Stimulated activated CD8-positive, alpha-beta memory T cell treated with anti-CD3 and anti-CD28 coated beads, Interleukin-12 subunit alpha, Interleukin-12 subunit beta, amount 100 ng/mL, for 24 hours (primary cell): ENCODE data around the gene SLC9A4.

Source experiments
- DNase-seq: peaks from one replicate; pipeline ENCODE4 v3.0.0-alpha.2; 2020; ENCODE audit errors: extremely low read depth

Gene SLC9A4, protein sequence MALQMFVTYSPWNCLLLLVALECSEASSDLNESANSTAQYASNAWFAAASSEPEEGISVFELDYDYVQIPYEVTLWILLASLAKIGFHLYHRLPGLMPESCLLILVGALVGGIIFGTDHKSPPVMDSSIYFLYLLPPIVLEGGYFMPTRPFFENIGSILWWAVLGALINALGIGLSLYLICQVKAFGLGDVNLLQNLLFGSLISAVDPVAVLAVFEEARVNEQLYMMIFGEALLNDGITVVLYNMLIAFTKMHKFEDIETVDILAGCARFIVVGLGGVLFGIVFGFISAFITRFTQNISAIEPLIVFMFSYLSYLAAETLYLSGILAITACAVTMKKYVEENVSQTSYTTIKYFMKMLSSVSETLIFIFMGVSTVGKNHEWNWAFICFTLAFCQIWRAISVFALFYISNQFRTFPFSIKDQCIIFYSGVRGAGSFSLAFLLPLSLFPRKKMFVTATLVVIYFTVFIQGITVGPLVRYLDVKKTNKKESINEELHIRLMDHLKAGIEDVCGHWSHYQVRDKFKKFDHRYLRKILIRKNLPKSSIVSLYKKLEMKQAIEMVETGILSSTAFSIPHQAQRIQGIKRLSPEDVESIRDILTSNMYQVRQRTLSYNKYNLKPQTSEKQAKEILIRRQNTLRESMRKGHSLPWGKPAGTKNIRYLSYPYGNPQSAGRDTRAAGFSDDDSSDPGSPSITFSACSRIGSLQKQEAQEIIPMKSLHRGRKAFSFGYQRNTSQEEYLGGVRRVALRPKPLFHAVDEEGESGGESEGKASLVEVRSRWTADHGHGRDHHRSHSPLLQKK

DNA sequence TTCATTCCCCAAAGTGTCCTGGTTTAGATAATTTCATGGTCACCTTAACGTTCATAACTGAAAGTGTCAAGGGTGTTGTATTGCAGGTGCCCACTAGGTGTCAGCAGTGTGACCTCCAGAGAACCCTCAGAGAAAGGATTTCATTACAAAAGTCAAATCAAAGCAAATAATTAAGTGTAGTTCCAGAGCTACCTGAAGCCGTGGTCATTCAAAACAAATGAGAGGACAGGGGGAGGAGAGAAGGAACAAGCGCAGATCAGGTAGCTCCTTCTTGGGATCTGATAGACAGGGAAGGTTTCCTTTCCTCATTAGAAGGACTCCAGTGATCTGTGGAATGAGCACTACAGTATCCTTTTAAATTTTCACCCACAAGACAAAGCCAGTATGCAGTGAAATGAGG is at the start of gene SLC9A4:
SLC9A4 (plus strand) TSS at position 207 of the 400 bp plus-strand sequence. CDS start 534 bp downstream, outside the sequence.
- DNase-seq = no peak

DNA sequence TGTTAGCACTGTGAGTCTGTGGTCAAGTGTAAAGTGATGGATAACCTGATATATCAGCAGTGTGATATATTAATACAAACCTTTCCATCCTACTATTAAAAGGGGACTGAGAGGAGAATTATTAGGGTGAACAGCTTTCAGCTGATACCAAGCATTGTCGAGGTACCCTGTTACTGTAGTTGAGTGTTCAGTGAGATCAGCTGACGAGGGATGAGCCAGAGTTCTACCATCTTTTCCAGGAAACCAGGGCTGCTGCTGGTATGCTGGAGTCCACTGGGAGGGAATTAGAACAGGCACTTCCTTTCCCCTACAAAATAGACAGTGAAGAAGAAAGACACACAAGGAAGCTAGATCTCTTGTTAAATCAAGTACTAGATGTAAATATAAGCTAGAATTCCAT is 49.7 kb upstream of the SLC9A4 start:
- DNase-seq = no peak

DNA sequence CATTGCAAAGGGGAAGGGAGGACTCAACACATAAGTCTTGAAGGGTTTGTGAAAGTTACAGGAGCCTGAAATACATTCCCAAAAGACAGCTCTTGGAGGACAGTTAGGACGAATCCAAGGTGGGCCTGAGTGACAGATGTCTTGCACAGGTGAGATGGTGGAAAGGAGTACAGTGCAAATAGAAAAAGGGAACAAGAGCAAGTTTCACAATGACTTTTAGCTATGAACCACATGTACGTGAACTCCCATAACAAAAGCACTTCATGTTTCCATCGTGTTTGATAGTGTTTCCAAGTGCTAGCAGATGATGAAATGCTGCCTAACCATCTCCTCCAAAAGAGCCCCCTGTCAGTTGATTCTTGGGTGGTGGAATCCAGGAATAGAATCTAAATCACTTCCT is 48.3 kb upstream of the SLC9A4 start:
- no peak for DNase-seq

DNA sequence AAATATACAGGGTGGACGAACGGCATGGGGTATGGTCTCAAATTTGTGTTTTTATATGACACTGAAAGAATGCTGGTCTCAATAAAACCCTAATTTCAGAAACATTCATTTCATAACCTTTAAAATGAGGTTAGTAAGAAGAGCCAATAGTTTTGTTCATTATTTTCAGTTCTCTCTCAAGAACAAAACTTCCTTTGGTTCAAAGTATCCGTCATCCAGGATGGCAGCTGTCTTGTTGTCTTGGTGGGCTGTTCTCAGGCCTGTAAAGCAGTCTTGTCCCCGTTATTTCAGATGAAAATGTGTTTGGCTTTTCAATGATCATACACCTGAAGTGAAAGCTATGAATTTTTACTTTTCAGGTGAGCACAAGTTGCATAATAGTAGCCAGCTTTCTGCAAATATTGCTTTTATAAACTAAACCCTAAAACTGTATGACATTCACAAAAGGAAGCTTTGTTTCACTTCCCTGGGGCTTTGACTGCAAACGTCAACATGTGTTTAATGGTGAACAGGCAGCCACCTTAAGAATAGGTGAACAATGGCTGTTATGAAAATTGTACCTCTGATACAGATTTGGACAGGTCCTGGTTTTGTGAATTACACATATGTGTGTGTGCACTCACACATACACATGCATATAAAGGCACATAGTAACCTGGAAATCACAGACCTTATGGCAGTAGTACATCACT is 47.4 kb upstream of the SLC9A4 start:
- DNase-seq = no peak

DNA sequence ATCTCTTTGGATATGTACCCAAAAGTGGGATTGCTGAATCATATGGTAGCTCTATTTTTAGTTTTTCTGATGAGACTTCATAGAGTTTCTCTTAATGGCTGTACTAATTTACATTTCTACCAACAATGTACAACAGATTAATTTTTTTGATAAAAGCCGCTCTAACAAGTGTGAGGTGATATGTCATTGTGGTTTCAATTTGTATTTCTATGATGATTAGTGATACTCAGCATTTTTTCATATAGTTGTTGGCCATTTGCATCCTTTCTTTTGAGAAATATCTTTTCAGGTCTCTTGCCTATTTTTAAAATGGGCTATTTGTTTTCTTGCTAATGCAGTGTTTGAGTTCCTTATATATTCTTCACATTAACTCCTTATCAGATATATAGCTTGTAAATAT is 45.8 kb upstream of the SLC9A4 start:
- DNase-seq = no peak

DNA sequence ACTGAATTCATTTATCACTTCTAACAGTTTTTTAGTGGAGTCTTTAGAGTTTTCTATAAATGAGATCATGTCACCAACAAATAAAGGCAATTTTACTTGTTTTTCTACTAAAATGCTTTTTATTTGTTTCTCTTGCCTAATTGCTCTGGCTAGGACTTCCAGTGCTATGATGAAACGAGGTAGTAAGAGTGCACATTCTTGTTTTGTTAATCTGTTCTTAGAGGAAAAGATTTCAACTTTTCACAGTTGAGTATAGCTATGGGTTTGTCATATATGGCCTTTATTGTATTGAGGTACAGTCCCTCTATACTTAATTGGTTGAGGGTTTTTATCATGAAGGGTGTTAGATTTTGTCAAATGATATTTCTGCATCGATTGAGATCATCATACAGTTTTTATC is 44.5 kb upstream of the SLC9A4 start:
- DNase-seq = no peak

DNA sequence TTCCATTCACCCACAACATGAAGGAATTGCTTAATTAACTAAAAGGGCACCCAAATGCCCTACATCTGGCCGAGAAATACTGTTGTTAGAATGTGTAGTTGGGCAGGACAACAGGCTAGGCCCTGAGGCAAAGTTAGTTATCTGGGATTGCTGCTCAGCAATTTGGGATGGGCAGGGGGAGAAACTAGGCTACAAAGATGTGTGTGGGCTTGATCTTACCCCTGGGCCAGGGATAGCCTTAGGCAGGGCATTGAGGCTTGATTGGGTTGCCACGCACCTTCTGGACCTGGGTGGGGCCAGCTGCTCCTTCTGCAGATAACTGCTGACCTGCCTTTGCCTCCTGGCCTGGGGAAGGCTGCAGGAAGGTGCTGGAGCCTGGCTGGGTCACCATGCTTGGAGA is 40.6 kb upstream of the SLC9A4 start:
- DNase-seq = no peak

DNA sequence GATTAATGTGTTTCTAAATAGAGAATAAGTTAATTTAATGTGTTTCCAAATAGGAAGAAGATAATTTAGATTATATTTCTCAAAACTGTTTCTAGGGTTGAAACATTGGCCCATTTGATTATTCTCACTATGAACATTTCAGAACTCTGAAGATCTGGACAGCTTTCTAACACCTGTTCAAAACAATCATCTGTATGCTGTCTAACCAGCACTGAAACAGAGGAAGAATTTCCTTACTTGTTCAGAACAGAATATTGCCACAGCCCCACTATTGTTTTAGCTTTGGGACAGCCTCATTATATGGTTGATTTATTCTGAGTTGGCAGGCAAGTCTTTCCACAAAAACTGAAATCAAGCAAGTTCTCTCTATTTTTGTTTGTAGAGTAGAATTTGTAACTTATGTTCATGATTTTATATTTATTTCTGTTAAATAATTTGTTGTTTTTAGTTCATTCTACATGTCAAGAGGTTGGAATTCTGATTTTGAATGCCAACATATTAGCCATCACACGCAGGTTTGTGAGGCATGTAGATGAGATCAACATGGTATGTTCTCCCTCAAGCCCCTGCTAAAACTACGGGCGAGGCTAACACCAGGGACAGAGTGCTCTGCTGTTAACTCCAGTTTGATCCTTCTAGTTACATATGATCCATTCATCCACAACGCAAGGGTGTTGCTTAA is 38.9 kb upstream of the SLC9A4 start:
- DNase-seq = no peak

DNA sequence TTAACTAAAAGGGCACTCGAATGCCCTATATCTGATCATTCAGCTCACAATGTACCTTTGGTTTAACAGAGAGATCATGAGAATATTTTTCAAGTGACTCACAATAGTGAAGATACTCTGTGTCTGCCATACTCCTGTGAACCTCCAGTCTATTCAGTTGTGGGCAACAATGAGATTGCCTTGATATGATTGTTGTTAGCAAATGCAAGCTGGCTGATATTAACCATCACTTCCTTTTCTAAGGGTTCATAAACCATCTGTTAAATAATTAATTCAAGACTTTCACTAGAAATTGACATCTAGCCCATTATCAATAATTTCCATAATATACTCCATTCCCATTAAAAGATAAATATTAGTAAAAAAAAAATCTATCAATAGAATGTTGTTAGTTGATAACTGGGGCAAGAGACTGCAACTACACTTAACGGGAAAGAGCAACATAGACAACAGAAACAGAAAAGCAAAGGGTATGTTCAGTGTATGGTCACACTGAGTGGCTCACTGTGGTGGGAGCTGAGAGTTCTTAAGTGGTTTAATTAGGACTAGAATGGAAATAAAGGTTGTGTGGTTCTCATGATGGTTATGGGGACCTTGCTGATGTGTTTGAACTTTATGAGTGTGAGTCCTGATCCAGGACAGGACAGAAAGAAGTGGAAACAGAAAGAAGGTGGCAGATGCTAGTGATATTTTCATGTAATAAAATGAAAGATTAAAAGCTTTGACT is 38.2 kb upstream of the SLC9A4 start:
- no peak for DNase-seq

DNA sequence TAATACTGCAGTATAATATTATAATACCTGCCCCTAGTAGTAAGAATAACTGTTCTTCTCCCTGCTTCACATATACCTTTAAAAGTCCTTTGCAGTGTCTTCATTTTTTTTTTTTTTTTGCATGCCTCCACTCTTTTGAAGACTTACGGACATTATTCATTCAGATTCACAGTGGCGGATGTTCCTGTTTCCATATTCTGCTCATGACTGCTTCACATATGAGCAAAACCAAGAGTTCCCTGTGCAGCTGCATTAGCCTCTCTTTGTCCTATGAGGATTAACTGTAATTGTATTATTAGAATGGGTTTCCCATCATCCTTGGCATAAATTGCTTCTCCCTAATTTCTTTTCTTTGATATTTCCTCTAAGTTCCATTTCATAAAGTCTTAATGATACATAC is 37.3 kb upstream of the SLC9A4 start:
- DNase-seq = no peak

DNA sequence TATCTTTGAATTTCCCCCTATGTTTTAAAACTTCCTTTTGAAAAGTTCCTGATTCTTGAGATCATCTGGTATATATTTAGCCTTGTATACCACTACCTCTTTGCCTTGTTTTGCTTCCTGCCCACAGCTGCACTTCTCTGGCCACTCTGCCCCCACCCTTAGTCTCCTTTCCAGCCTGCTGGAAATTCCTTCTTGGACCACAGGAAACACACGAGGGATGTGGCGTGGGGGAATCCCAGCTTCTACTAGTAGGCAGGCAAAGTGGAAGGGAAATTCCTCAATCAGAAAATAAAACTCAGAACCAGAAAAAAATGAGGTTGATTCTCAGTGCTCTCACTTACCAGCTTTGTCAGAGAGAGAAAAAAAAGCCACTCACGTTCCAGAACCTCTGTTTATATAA is 36.7 kb upstream of the SLC9A4 start:
- peak; percentile 22 for DNase-seq

DNA sequence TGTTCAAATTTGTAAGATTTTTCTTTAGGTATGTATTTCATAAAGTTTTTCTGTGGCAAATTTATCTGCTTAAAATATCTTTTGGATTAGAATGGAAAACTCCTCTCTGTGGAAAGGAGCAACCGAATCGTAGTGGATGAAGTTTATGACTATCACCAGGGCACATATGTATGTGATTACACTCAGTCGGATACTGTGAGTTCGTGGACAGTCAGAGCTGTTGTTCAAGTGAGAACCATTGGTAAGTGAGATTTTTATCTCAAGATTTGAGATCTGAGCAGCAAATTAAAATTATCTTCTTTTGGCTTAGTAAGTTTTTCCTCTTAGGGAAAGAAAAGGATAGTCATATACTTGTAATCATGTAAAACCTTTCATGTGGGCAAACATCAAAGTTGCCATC is 35.9 kb upstream of the SLC9A4 start:
- DNase-seq = no peak

DNA sequence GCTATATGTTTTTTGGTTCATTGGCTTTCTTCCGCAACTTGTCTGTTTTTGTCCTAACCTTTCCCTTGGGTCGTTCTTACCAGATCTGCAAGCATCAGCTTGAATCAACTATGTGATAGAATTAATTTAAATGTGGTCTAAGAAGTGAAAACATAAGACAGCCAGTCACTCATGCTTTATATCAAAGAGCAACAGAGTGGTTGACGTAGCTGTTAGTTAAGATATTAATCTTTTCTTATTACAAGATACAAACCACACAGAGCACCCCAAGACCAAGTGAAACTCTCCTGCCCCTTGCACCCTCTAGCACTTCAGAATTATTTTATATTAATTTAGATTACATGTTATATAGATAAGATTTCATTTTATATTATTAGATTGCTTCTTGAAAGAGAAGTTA is 34.9 kb upstream of the SLC9A4 start:
- no peak for DNase-seq

DNA sequence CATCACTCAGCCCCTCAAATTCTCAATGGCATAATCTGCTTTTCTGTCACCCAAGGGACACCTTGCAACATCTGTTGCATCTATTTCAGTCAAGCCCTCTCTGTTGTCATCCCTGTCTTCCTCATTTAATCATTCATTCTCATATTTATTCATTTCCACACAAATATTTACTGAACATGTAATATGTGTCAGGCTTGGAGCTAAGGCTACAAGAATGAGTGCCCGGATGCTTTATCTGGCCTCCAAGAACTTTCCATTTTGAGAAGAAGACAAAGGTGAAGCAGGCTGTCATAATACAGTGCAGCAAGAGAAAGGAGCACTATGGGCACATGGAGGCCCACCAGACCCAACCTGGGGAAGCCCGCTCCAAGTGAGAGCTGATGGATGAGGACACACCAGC is 34.4 kb upstream of the SLC9A4 start:
- DNase-seq = no peak

DNA sequence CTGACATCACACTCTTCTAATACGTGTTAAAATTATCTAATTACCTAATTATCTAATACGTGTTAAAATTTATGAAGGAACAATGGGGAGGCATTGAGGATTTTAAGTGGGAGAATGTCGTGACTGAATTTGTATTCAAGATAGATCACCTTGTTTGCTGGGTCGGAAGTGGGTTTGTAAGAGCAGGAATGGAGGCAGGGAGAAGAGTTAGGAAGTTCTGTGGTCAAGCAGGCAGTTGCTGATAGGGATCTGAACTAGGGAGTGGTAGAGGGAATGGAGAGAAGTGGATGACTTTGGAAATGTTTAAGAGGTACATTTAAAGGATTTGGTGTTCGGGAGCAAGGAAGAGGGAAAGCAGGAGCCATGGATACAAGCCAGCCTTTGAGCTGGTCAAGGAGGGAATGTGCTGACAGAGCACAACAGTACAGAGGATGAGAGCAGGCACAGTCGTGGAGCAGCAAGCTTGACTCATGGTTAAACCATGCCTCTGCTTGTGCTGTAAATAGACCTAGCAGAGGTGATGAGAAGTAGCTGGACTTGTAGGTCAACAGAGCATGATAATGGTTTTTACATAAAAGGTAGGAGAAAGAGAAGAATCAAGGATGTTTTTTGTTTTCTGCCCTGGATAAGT is 33.8 kb upstream of the SLC9A4 start:
- no peak for DNase-seq

DNA sequence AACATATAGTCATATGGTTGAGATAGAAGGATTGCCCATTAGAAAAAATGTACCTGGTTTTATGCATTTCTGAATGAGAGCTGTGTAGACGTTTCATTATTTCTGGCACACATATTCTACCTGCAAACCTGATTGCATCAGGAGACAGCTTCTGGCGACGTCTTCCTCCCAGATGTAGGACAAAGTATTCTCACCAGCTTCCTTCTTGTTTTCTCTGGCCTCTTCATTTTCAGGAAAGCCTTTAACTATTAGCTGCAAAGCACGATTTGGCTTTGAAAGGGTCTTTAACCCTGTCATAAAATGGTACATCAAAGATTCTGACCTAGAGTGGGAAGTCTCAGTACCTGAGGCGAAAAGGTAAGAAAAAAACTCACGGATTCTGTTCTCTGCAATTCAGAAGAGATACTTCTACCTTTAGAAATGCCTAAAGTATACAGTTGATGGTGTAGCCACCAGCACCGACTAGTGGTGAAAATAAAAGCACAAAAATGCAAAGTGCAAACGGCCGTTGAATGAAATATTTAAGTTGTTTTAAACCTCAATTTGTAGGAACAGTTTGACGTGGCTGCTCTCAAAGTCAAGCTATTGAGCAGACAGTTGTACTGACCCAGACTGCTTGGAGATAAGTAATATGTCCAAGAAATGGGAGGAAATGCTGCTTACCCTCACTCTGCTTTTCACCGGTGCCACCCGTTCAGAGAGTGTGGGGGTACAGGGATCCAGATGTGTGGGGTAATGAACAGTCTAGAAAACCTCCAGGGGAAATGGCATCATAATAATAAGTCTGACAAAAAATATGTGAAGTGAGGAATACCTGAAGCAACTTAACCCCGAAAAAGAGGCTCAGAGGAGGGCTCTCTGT is 29.8 kb upstream of the SLC9A4 start:
- no peak for DNase-seq

DNA sequence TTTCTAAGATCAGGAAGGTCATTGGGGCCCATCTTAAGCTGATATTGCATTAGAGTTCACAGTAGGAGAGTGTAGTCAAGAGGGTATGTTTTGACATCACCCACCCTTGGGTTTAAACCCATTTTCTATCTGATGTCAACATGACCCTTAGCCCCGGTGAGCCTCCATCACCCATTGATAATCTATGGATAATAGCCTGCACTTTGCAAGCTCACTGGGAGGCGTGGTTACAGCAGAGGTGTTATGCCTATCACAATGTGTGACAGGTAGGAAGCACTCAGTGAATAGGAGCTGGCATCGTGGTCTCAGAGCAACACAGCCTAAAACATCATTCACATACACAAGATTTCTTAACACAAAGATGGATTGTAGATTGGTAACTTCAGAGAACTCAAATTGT is 28.8 kb upstream of the SLC9A4 start:
- no peak for DNase-seq

DNA sequence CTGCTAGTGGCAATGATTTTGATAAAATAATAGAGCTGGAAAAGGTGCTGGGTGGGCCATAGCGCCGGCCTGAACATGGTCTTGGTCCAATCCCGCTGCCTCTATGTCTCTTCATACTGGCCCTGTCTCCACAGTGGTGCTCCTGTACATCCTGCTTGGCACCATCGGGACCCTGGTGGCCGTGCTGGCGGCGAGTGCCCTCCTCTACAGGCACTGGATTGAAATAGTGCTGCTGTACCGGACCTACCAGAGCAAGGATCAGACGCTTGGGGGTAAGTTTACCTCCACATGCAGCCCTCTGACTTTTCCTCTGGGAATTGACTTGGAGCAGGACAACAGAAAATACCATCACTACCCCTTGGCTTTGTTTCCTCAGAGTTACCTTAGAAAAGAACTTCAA is 26.1 kb upstream of the SLC9A4 start:
- no peak for DNase-seq

DNA sequence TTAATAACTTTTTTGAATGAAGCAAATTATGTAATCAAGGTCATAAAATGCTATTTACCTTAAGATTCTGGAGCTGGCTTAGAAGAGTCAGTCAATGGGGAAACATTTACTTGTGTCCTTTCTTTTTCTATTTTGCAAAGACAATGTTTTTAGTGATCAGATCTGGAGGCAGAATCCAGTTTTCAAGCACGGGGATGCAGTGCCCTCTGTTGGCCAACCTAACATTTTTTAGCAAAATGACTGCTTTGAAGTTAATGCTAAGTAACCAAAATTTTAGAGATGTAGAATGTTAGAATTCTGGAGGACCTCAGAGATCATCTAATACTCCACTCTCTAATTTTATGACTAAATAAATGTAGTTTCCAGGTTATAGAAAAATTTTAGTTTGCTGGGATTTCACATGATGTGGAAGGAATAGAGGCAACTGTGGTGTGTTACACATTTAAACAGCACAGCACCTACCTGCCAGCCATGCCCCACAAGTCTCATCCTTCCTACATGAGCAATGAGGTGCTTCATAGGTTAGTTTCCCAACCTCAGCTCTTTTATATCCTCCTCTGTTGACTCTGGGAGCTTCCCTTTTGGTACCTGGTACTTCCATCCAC is 23.6 kb upstream of the SLC9A4 start:
- DNase-seq = peak; percentile 19

DNA sequence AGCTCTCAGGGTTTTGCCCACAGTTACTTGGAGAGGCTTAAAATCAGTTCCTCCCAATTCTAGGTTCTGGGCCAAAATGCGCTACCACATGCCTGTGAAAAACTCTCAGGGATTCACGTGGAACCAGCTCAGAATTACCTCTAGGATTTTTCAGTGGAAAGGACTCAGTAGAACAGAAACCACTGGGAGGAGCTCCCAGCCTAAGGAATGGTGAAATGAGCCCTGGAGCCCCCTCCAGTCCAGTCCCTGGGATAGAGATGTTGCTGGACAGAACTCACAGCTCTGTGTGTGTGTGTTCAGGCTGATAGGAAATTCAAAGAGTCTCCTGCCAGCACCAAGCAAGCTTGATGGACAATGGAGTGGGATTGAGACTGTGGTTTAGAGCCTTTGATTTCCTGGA is 21.1 kb upstream of the SLC9A4 start:
- DNase-seq = no peak
